SK-N-SH treated with all-trans-retinoic acid at 6 μM for 48 hours (cell line): ENCODE measurements around the gene PRKAB1.

Source experiments
- ARNTL ChIP-seq: fragments of 450-650 bp; formaldehyde crosslinking; IDR thresholded peaks from 2 replicates; pipeline ENCODE4 v1.5.0; 2020; ENCODE audit warnings: low read depth, mild to moderate bottlenecking, moderate library complexity, borderline replicate concordance
- BACH2 ChIP-seq: fragments of 250-450 bp; sonication (Bioruptor Pico); IDR thresholded peaks from 2 replicates; pipeline ENCODE4 v1.9.0; 2021; ENCODE audit warnings: mild to moderate bottlenecking, borderline replicate concordance
- ISL1 ChIP-seq: fragments of 250-450 bp; sonication (Bioruptor Pico); IDR thresholded peaks from 2 replicates; pipeline ENCODE4 v2.1.2; 2022; ENCODE audit warnings: mild to moderate bottlenecking, moderate library complexity
- OSR1 ChIP-seq: fragments of 250-450 bp; sonication (Bioruptor Pico); IDR thresholded peaks from 2 replicates; pipeline ENCODE4 v1.8.0; 2022; ENCODE audit warnings: moderate library complexity, mild to moderate bottlenecking, inconsistent platforms
- RARB ChIP-seq: fragments of 250-450 bp; sonication (Bioruptor Pico); IDR thresholded peaks from 2 replicates; pipeline ENCODE4 v1.8.0; 2021; ENCODE audit warnings: mild to moderate bottlenecking, moderate library complexity
- ZFP3 ChIP-seq: fragments of 250-450 bp; sonication (Bioruptor Pico); IDR thresholded peaks from 2 replicates; pipeline ENCODE4 v1.5.0; 2020; ENCODE audit warnings: mild to moderate bottlenecking, moderate library complexity
- ZFP30 ChIP-seq: fragments of 450-650 bp; formaldehyde crosslinking; IDR thresholded peaks from 2 replicates; pipeline ENCODE4 v1.5.0; 2022; ENCODE audit warnings: mild to moderate bottlenecking, moderate library complexity
- ZNF565 ChIP-seq: fragments of 450-650 bp; formaldehyde crosslinking; conservative IDR thresholded peaks from 2 replicates; pipeline ENCODE4 v1.5.0; 2020; ENCODE audit warnings: low read depth, mild to moderate bottlenecking, moderate library complexity
- TF ChIP-seq, protein P1 (sequence below): fragments of 250-450 bp; sonication (Bioruptor Pico); IDR thresholded peaks from 2 replicates; pipeline ENCODE4 v1.5.1; 2020; ENCODE audit warnings: low read depth, mild to moderate bottlenecking, moderate library complexity
- TF ChIP-seq, protein P2 (sequence below): fragments of 250-450 bp; sonication (Bioruptor Pico); IDR thresholded peaks from 2 replicates; pipeline ENCODE4 v1.8.0; 2020; ENCODE audit warnings: mild to moderate bottlenecking, moderate library complexity, borderline replicate concordance

DNA sequence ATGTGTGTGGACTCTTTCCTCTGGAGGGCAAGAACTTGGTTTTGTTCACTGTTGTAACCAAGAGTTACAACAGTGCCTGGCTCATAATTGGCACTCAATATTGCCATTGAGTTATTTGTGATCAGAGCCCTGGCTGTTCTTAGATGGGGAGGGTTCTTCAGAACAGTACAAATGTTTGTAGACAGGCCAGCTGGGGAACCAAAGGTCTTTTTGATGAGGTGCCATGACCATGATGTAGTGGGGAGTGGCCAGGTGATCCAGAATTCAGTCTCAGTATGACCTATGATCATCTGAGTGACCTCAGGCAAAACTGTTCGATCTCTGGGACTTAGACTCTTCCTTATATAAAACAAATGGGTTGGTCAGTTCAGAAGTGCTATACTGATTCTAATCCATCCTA is 3.3 kb upstream of the PRKAB1 start:
- TF ChIP-seq BACH2 (CRISPR knock-in tag) (no peak), OSR1 (CRISPR knock-in tag) (no peak), ARNTL (CRISPR knock-in tag) (no peak), ZFP3 (CRISPR knock-in tag) (no peak), ZFP30 (no peak), ZNF565 (CRISPR knock-in tag) (no peak), ISL1 (no peak), RARB (no peak)
- TF ChIP-seq, protein P1, sequence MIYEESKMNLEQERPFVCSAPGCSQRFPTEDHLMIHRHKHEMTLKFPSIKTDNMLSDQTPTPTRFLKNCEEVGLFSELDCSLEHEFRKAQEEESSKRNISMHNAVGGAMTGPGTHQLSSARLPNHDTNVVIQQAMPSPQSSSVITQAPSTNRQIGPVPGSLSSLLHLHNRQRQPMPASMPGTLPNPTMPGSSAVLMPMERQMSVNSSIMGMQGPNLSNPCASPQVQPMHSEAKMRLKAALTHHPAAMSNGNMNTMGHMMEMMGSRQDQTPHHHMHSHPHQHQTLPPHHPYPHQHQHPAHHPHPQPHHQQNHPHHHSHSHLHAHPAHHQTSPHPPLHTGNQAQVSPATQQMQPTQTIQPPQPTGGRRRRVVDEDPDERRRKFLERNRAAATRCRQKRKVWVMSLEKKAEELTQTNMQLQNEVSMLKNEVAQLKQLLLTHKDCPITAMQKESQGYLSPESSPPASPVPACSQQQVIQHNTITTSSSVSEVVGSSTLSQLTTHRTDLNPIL (CRISPR knock-in tag) = no peak
- TF ChIP-seq, protein P2, sequence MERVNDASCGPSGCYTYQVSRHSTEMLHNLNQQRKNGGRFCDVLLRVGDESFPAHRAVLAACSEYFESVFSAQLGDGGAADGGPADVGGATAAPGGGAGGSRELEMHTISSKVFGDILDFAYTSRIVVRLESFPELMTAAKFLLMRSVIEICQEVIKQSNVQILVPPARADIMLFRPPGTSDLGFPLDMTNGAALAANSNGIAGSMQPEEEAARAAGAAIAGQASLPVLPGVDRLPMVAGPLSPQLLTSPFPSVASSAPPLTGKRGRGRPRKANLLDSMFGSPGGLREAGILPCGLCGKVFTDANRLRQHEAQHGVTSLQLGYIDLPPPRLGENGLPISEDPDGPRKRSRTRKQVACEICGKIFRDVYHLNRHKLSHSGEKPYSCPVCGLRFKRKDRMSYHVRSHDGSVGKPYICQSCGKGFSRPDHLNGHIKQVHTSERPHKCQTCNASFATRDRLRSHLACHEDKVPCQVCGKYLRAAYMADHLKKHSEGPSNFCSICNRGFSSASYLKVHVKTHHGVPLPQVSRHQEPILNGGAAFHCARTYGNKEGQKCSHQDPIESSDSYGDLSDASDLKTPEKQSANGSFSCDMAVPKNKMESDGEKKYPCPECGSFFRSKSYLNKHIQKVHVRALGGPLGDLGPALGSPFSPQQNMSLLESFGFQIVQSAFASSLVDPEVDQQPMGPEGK (CRISPR knock-in tag) = no peak
